Thoracic aorta (tissue), 2 donors: ENCODE measurements around the gene AGL. TPM values are rescaled to one million over a fixed set of nuclear protein-coding genes. Genes with fewer than 3 reads are reported as not detected.
"Not testable (repeated sequence)": the region's sequence is repeated elsewhere in the genome, so short reads cannot be mapped to it uniquely, and the experiment has no call there.

Source experiments
- ATAC-seq: fragments of 150-250 bp; one replicate; pipeline ENCODE4 v1.8.0; 2017; ENCODE audit warnings: low read depth; ENCODE audit not compliant: insufficient number of reproducible peaks, low FRiP score
- DNase-seq: peaks from one replicate; pipeline ENCODE4 v3.0.0-alpha.2; 2020; ENCODE audit warnings: low spot score
- H3K27ac ChIP-seq, 2 donors: fragments of 200-600 bp; sonication (generic); 1 replicate in 1 of 2; 2 replicates in 1 of 2; pipeline ENCODE4 v1.5.1; 2016; ENCODE audit warnings: mild to moderate bottlenecking in 2 of 2, moderate library complexity in 2 of 2
- H3K27me3 ChIP-seq: fragments of 200-600 bp; sonication (generic); replicated peaks from 2 replicates; pipeline ENCODE4 v1.6.0; 2016; ENCODE audit warnings: mild to moderate bottlenecking; ENCODE audit not compliant: insufficient read depth
- H3K36me3 ChIP-seq: fragments of 200-600 bp; sonication (generic); one replicate; pipeline ENCODE4 v1.5.1; 2016
- H3K4me1 ChIP-seq, 2 donors: fragments of 200-600 bp; sonication (generic); 1 replicate in 1 of 2; 2 replicates in 1 of 2; pipeline versions ENCODE4 v1.5.1 to v1.6.0; 2016; ENCODE audit warnings: low read depth in 2 of 2, mild to moderate bottlenecking in 1 of 2; ENCODE audit not compliant: control insufficient read depth in 1 of 2
- H3K4me3 ChIP-seq: fragments of 200-600 bp; sonication (generic); 2 replicates; pipeline ENCODE4 v1.5.1; 2016; ENCODE audit warnings: mild to moderate bottlenecking
- H3K9me3 ChIP-seq: fragments of 200-600 bp; sonication (generic); 2 replicates; pipeline ENCODE4 v1.5.1; 2016
- total RNA-seq, 2 donors: library from RNA; depleted of rRNA; stranded (reverse); fragments of >200 nt; gene quantifications; one replicate each; pipeline versions ENCODE4 v1.1.0 to v1.2.3, GENCODE V29; 2016
- TF ChIP-seq, protein P1 (sequence below): fragments of 200-600 bp; sonication (generic); IDR thresholded peaks from one replicate; pipeline ENCODE4 v1.5.1; 2019; ENCODE audit warnings: antibody characterized with exemption

AGL gene
- total RNA-seq, 2 donors from 2014 or later = 21.3 to 36.2 TPM

DNA sequence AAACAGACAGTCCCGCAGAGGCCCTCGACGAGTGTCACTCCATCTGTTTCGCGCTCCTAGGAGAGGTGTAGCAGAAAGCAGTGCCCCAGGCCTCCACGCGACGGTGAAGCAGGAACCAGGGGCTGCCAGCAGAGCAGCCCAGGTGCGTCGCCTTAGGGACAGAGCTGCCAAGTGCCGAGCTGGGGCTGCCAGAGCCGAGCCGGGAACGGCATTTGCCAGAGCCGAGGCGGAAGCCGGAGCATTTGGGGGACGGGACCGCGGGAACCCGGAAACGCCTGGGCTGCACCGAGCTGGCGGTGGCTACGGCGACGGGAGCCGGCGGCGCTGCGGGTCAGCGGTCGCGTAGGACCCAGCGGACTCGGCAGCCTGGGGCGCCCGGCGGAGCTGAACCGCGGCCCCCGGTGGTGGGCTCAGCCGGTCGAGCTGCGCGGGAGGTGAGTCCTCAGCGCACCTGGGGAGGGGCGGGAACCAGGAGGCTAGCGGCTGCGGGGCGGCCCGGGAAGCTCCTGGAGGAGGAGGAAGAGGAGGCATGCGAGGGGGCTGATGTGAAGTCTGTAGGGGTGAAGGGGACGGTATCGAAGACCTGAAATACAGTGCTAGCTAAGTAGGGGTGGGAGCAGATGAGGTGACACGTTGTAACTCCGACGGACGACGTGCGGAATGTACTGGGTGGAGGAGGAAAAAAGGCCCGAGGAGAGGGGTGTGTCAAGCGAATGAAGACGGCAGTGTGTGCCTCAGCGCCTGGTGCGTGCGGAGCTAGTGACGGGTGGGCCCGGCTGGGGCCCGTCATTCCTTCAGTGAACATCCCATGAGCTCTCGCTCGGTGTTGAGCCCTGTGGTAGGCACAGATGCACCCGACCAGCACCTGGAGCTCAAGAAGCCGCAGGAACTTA is 119.8 kb downstream of the AGL start, which contains the start of gene SLC35A3:
SLC35A3 (plus strand) TSS at position 268 of the 893 bp plus-strand sequence. CDS start 23,559 bp downstream, outside the sequence.
- peak; percentile 87 for ATAC-seq
- Histone ChIP-seq H3K4me1 (peaks cover 10 to 18% of the 10 kb centered on the region in 2 donors), H3K4me3 (peak within 1 kb of the TSS; percentile 95), H3K9me3 (no peaks in the 10 kb centered on the region), H3K27me3 (no peaks in the 10 kb centered on the region), H3K36me3 (no peaks in the 10 kb centered on the region), H3K27ac (peak within 1 kb of the TSS; percentile 33 to 41)
- DNase-seq = no peak
- TF ChIP-seq, protein P1, sequence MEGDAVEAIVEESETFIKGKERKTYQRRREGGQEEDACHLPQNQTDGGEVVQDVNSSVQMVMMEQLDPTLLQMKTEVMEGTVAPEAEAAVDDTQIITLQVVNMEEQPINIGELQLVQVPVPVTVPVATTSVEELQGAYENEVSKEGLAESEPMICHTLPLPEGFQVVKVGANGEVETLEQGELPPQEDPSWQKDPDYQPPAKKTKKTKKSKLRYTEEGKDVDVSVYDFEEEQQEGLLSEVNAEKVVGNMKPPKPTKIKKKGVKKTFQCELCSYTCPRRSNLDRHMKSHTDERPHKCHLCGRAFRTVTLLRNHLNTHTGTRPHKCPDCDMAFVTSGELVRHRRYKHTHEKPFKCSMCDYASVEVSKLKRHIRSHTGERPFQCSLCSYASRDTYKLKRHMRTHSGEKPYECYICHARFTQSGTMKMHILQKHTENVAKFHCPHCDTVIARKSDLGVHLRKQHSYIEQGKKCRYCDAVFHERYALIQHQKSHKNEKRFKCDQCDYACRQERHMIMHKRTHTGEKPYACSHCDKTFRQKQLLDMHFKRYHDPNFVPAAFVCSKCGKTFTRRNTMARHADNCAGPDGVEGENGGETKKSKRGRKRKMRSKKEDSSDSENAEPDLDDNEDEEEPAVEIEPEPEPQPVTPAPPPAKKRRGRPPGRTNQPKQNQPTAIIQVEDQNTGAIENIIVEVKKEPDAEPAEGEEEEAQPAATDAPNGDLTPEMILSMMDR = no peak

DNA sequence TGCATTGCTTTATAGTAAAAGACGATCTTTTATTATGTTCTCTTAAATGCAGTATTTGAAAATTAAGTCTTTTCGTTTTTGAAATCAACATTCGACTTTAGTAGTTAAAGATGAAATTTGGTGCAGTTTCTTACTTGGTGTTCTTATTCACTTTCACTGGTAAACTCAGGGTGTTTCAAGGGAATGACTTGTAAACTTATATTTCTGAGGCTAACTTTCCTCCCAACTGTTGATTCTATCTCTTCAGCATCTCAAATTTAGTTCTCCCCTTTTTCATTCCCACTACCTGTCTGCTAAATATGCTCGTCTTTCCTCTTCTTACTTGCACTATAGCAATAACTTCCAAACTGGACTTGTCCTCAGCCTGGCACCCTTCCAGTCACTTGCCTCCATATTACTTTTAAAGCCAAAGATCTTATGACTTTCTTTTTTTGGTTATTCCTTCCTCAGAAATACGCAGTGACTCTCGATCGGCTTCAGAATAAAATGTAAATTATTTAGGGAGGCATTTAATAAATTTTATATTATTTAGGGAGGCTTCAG is 120.6 kb downstream of the AGL start:
- Histone ChIP-seq H3K9me3 (no peaks in the 10 kb centered on the region), H3K27me3 (no peaks in the 10 kb centered on the region), H3K36me3 (no peaks in the 10 kb centered on the region), H3K4me3 (peak overlapping the region; percentile 95), H3K4me1 (peaks cover 10 to 18% of the 10 kb centered on the region in 2 donors), H3K27ac (peak overlapping the region in 1 of 2 donors; percentile 33)
- no peak for DNase-seq
- no peak for ATAC-seq
- TF ChIP-seq, protein P1 = no peak

DNA sequence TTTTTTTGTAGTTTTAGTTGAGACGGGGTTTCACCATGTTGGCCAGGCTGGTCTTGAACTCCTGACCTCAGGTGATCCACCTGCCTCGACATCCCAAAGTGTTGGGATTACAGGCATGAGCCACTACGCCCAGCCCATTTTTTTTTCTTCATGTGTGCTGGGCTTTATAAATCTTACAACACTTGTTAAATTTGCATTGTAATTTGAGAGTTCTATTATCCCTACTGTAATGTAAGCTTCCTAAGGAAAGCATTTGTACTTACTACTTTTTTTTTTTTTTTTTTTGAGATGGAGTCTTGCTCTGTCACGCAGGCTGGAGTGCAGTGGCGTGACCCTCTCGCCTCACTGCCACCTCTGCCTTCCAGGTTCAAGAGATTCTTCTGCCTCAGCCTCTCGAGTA is 121.9 kb downstream of the AGL start:
- ATAC-seq, DNase-seq, H3K9me3 ChIP-seq, H3K4me3 ChIP-seq, H3K27me3 ChIP-seq, H3K36me3 ChIP-seq, H3K27ac ChIP-seq: not testable (repeated sequence)
- H3K4me1 ChIP-seq = peaks cover 10 to 18% of the 10 kb centered on the region in 2 donors

Other genes starting within 250 kb of the AGL start
- 10 to 100 TPM; 23.3 to 24.1 TPM for gene PALMD, start 204.2 kb upstream of the AGL start, total RNA-seq
- 1 to 10 TPM; 6.1 to 7.6 TPM for gene FRRS1, start 83.7 kb upstream of the AGL start, total RNA-seq
- gene SLC35A3, start 119.6 kb downstream of the AGL start, total RNA-seq = 10 to 100 TPM; 23.2 to 32.0 TPM